ENCODE results near the gene MIER3.

Gene MIER3

GRCh38 chr5:56913766-56914165 lies 38.2 kb downstream of the MIER3 start:
- no peaks in the 10 kb centered on the region for H3K27me3 ChIP-seq (ENCODE audit: control insufficient read depth, insufficient read depth, low read length)
- H3K9ac ChIP-seq (ENCODE audit: low read length), result no peak overlapping the region
- H3K9me3 ChIP-seq (ENCODE audit: control insufficient read depth, low read length), result no peaks in the 10 kb centered on the region

GRCh38 chr5:56910210-56910965 lies 41.5 kb downstream of the MIER3 start:
- no peaks in the 10 kb centered on the region for H3K36me3 ChIP-seq (ENCODE audit: control insufficient read depth, insufficient read depth, low read length)
- H3K4me3 ChIP-seq (ENCODE audit: low read length), result peak overlapping the region; percentile 98
- H3K27me3 ChIP-seq (ENCODE audit: control insufficient read depth, insufficient read depth, low read length), result no peaks in the 10 kb centered on the region
- H3K4me1 ChIP-seq (ENCODE audit: control insufficient read depth, insufficient read depth, low read length), result no peaks in the 10 kb centered on the region
- no peaks in the 10 kb centered on the region for H3K9me3 ChIP-seq (ENCODE audit: control insufficient read depth, low read length)
- H3K9ac ChIP-seq (ENCODE audit: low read length), result peak overlapping the region; percentile 95

More at GRCh38 chr5:56913766-56914165, 38.2 kb downstream of the MIER3 start:
- H3K4me1 ChIP-seq (ENCODE audit: control insufficient read depth, insufficient read depth, low read length), result no peaks in the 10 kb centered on the region
- no peaks in the 10 kb centered on the region for H3K36me3 ChIP-seq (ENCODE audit: control insufficient read depth, insufficient read depth, low read length)
- no peak overlapping the region for H3K4me3 ChIP-seq (ENCODE audit: low read length)

- Histone ChIP-seq H3K4me3 (ENCODE audit: low read length) (peak within 1 kb of the TSS; percentile 98), H3K4me1 (ENCODE audit: control insufficient read depth, insufficient read depth, low read length) (no peaks in the 10 kb centered on the region), H3K27me3 (ENCODE audit: control insufficient read depth, insufficient read depth, low read length) (no peaks in the 10 kb centered on the region), H3K9me3 (ENCODE audit: control insufficient read depth, low read length) (no peaks in the 10 kb centered on the region), H3K36me3 (ENCODE audit: control insufficient read depth, insufficient read depth, low read length) (no peaks in the 10 kb centered on the region), H3K9ac (ENCODE audit: low read length) (peak within 1 kb of the TSS; percentile 95)
Observed at GRCh38 chr5:56909294-56910209, 42.4 kb downstream of the MIER3 start, which contains the start of gene SETD9. TSS of gene SETD9 (plus strand) at chr5:56909596. CDS start at chr5:56909646, 50 bp downstream.

- Histone ChIP-seq H3K27me3 (ENCODE audit: control insufficient read depth, insufficient read depth, low read length) (no peaks in the 10 kb centered on the region), H3K4me3 (ENCODE audit: low read length) (peak overlapping the region; percentile 71), H3K36me3 (ENCODE audit: control insufficient read depth, insufficient read depth, low read length) (no peaks in the 10 kb centered on the region), H3K9me3 (ENCODE audit: control insufficient read depth, low read length) (no peaks in the 10 kb centered on the region), H3K9ac (ENCODE audit: low read length) (peak overlapping the region; percentile 85), H3K4me1 (ENCODE audit: control insufficient read depth, insufficient read depth, low read length) (no peaks in the 10 kb centered on the region)
Observed at GRCh38 chr5:56908942-56909293, 43.0 kb downstream of the MIER3 start.

- H3K27me3 ChIP-seq (ENCODE audit: control insufficient read depth, insufficient read depth, low read length), result no peaks in the 10 kb centered on the region
- H3K4me1 ChIP-seq (ENCODE audit: control insufficient read depth, insufficient read depth, low read length), result no peaks in the 10 kb centered on the region
- no peak overlapping the region for H3K9ac ChIP-seq (ENCODE audit: low read length)
- H3K36me3 ChIP-seq (ENCODE audit: control insufficient read depth, insufficient read depth, low read length), result no peaks in the 10 kb centered on the region
- H3K9me3 ChIP-seq (ENCODE audit: control insufficient read depth, low read length), result no peaks in the 10 kb centered on the region
- no peak overlapping the region for H3K4me3 ChIP-seq (ENCODE audit: low read length)
Observed at GRCh38 chr5:56900858-56901578, 50.9 kb downstream of the MIER3 start.

GRCh38 chr5:56900395-56900794 lies 51.5 kb downstream of the MIER3 start:
- Histone ChIP-seq H3K27me3 (ENCODE audit: control insufficient read depth, insufficient read depth, low read length) (no peaks in the 10 kb centered on the region), H3K36me3 (ENCODE audit: control insufficient read depth, insufficient read depth, low read length) (no peaks in the 10 kb centered on the region), H3K4me1 (ENCODE audit: control insufficient read depth, insufficient read depth, low read length) (no peaks in the 10 kb centered on the region), H3K9me3 (ENCODE audit: control insufficient read depth, low read length) (no peaks in the 10 kb centered on the region), H3K4me3 (ENCODE audit: low read length) (no peak overlapping the region), H3K9ac (ENCODE audit: low read length) (no peak overlapping the region)

- Histone ChIP-seq H3K9me3 (ENCODE audit: control insufficient read depth, low read length) (no peaks in the 10 kb centered on the region), H3K9ac (ENCODE audit: low read length) (no peak overlapping the region), H3K36me3 (ENCODE audit: control insufficient read depth, insufficient read depth, low read length) (no peaks in the 10 kb centered on the region), H3K4me3 (ENCODE audit: low read length) (no peak overlapping the region), H3K27me3 (ENCODE audit: control insufficient read depth, insufficient read depth, low read length) (no peaks in the 10 kb centered on the region), H3K4me1 (ENCODE audit: control insufficient read depth, insufficient read depth, low read length) (no peaks in the 10 kb centered on the region)
Observed at GRCh38 chr5:56898213-56898612, 53.7 kb downstream of the MIER3 start.

GRCh38 chr5:56896763-56897162 lies 55.2 kb downstream of the MIER3 start:
- H3K36me3 ChIP-seq (ENCODE audit: control insufficient read depth, insufficient read depth, low read length), result no peaks in the 10 kb centered on the region
- no peak overlapping the region for H3K9ac ChIP-seq (ENCODE audit: low read length)

GRCh38 chr5:56893251-56893951 lies 58.5 kb downstream of the MIER3 start:
- H3K36me3 ChIP-seq (ENCODE audit: control insufficient read depth, insufficient read depth, low read length), result no peaks in the 10 kb centered on the region
- no peaks in the 10 kb centered on the region for H3K4me1 ChIP-seq (ENCODE audit: control insufficient read depth, insufficient read depth, low read length)
- no peaks in the 10 kb centered on the region for H3K27me3 ChIP-seq (ENCODE audit: control insufficient read depth, insufficient read depth, low read length)
- H3K9me3 ChIP-seq (ENCODE audit: control insufficient read depth, low read length), result no peaks in the 10 kb centered on the region
- H3K4me3 ChIP-seq (ENCODE audit: low read length), result no peak overlapping the region
- no peak overlapping the region for H3K9ac ChIP-seq (ENCODE audit: low read length)

More at GRCh38 chr5:56896763-56897162, 55.2 kb downstream of the MIER3 start:
- no peaks in the 10 kb centered on the region for H3K27me3 ChIP-seq (ENCODE audit: control insufficient read depth, insufficient read depth, low read length)
- no peaks in the 10 kb centered on the region for H3K4me1 ChIP-seq (ENCODE audit: control insufficient read depth, insufficient read depth, low read length)
- no peaks in the 10 kb centered on the region for H3K9me3 ChIP-seq (ENCODE audit: control insufficient read depth, low read length)
- no peak overlapping the region for H3K4me3 ChIP-seq (ENCODE audit: low read length)

GRCh38 chr5:56881571-56881970 lies 70.4 kb downstream of the MIER3 start:
- H3K4me3 ChIP-seq (ENCODE audit: low read length), result no peak overlapping the region
- no peaks in the 10 kb centered on the region for H3K9me3 ChIP-seq (ENCODE audit: control insufficient read depth, low read length)
- H3K36me3 ChIP-seq (ENCODE audit: control insufficient read depth, insufficient read depth, low read length), result peaks cover 9% of the 10 kb centered on the region
- H3K9ac ChIP-seq (ENCODE audit: low read length), result no peak overlapping the region
- no peaks in the 10 kb centered on the region for H3K4me1 ChIP-seq (ENCODE audit: control insufficient read depth, insufficient read depth, low read length)
- H3K27me3 ChIP-seq (ENCODE audit: control insufficient read depth, insufficient read depth, low read length), result no peaks in the 10 kb centered on the region

- no peaks in the 10 kb centered on the region for H3K27me3 ChIP-seq (ENCODE audit: control insufficient read depth, insufficient read depth, low read length)
- H3K4me3 ChIP-seq (ENCODE audit: low read length), result no peak overlapping the region
- no peaks in the 10 kb centered on the region for H3K4me1 ChIP-seq (ENCODE audit: control insufficient read depth, insufficient read depth, low read length)
- H3K36me3 ChIP-seq (ENCODE audit: control insufficient read depth, insufficient read depth, low read length), result peaks cover 4% of the 10 kb centered on the region
- H3K9ac ChIP-seq (ENCODE audit: low read length), result no peak overlapping the region
- no peaks in the 10 kb centered on the region for H3K9me3 ChIP-seq (ENCODE audit: control insufficient read depth, low read length)
Observed at GRCh38 chr5:56876327-56876726, 75.6 kb downstream of the MIER3 start.
